NCI-H69 (cell line): Measurements from ENCODE around the gene CCNB1.
"Not testable (repeated sequence)": the region's sequence is repeated elsewhere in the genome, so short reads cannot be mapped to it uniquely, and the experiment has no call there.

ENCODE experiments used
- DNase-seq: peaks from one replicate; lab custom pipeline; 2025; lab: John Stamatoyannopoulos, UW

CCNB1 gene

DNA sequence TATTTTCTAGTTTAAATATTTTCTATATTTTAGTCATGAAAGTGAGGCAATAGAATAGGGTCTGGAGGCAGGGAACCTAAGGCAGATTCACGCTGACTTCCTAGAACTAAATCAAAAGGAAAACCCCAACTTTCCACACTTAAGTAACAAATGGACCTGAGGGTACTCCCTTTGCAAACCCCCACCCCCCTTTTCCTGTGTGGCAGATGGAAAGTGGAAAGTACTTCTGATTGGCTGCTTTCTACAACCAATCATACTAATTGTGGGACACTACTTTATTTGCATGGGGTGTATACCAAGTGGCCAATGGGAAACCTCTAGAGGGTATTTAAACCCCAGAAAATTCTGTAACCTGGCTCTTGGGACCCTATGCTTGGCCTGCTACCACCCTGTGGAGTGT lies 17.7 kb downstream of the CCNB1 start:
- no peak for DNase-seq

GRCh38 chr5:69187342-69187741 lies 20.4 kb downstream of the CCNB1 start:
- DNase-seq: no peak

DNA sequence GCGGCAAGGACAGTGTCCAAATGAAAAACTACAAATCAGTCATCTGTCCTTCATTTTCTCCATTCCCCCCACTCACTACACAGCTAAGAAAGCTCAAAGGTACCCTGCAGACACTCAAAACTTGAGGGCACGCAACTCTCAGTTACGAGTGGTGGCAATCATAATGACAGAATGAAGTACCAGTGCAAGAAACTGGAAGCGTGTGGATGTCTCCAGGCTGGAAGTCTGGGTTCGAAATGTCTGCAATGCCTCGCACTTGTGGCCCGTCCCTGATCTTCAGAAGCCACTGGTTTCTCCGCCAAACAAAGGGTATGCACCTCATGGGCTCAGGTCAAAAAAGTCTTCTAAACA lies 21.8 kb downstream of the CCNB1 start:
- no peak for DNase-seq

GRCh38 chr5:69189162-69190086 lies 22.5 kb downstream of the CCNB1 start, which contains the start of gene CENPH:
CENPH (plus strand) TSS chr5:69189583; CDS start chr5:69189635, 52 bp downstream.
- peak; percentile 96 for DNase-seq

DNA sequence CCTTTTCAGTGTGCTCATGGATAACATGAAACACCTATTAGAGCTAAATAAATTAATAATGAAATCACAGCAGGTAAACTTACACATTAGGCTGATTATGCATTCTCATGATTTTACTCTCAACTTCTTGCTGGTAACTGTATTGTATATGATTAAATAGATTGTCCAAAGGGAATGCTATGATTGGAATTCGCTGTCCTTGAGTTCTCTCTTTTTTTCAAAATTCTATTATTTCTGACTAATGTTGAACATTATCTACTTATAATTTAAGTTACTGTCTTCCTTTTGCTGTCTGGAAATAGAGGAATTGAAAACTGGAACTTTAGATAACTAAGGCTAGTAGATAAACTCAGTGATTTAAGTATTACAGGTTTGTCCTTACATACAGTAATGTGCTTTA lies 35.5 kb downstream of the CCNB1 start:
- no peak for DNase-seq

GRCh38 chr5:69206528-69207190 lies 39.7 kb downstream of the CCNB1 start:
- no peak for DNase-seq

- no peak for DNase-seq
These were observed 42.7 kb downstream of the CCNB1 start for GRCh38 chr5:69209602-69210001.

GRCh38 chr5:69211200-69211599 lies 44.2 kb downstream of the CCNB1 start:
- no peak for DNase-seq

DNA sequence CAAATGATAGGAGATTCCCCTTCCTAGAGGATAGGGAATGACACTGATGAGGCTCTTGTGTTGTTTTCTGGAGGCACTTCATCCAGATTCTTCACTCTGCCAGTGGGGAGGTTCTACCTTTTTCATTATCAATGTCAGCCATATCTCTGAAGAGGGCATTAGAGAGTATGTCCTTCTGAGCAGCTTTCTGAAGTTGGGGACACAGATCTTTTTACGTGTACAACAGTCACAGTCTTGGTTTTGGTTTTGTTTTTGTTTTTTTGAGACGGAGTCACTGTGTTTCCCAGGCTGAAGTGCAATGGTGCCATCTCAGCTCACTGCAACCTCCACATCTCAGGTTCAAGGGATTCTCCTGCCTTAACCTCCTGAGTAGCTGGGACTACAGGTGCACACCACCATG lies 45.1 kb downstream of the CCNB1 start:
- DNase-seq: no peak

- DNase-seq: peak; percentile 8
These were observed 46.7 kb downstream of the CCNB1 start for GRCh38 chr5:69213513-69214215.

DNA sequence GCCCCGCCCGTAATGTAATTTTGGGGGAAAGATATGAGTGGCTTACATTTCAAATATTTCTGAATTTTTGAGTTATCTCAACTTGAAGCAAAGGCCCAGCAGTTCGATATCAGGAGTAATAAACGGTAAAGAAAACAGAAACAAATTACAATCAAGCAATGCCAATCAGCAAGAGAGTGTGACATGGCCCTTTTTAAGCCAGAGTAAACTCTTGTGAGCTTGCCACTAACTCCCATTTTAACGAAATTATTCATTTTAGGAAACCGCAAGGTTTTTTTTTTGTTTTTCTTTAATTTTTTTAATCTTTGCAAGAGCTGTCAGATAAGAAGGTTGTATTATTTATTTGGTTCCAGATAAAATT lies 50.2 kb downstream of the CCNB1 start:
- DNase-seq: no peak

DNA sequence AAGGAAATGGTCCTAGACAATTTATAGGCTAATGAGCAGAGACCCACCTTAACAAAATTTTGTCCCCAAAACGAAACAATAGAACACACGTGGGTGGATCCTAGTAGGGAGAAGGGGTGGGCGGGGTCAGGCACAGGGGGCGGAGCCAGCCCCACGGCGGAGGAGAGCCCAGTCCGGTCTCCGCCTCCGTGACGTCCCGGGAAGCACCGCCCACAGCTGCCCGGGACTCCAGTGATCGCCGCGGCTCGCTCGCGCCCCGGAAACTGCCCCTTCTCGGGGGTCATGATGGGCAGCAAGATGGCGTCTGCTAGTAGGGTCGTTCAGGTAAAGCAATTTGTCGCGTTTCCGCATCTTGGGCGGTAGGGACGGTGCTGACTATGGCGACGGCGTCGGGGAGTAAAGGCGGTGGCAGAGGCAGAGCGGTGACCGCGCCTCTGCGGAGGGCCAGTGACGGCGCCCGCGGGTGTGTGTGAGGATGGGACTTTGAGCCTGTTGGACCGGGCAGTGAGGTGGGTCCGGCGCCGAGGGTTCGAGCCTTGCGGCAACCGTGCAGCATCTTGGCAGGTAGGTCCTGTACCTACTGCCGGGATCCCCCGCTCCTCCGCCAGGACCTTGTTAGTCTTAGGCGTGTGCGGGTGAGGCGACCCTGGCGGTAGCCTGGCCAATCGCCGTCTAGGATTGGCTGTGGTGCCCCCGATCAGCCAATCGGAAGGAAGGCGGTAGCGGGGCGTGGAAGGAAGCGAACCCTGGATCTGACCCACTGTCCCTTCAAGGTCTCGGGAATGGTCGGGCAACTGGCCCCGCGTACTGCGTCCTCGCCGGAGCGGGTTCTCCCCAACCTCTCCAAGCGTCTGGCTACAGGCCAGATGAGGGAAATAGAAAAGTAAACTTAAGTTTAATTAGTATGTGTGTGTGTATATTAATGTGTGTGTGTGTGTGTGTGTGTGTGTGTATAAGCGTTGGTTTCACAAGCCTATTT lies 50.9 kb downstream of the CCNB1 start:
- peak; percentile 98 for DNase-seq

DNA sequence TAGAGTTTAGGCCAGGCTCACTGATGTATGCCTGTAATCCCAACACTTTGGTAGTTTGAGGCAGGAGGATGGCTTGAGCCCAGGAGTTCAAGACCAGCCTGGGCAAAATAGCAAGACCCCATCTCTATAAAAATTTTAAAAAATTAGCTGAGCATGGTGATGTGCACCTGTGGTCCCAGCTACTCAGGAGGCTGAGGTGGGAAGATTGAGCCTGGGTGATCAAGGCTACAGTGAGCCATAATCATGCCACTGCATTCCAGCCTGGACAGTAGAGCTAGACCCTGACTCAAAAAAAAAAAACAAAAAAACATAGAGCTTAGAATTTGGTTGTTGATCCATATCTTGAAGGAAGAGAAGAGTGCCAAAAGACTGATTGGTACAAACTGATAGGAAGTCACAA lies 53.0 kb downstream of the CCNB1 start:
- DNase-seq: no peak

- not testable (repeated sequence) for DNase-seq
These were observed 53.4 kb downstream of the CCNB1 start for GRCh38 chr5:69220371-69220770.

DNA sequence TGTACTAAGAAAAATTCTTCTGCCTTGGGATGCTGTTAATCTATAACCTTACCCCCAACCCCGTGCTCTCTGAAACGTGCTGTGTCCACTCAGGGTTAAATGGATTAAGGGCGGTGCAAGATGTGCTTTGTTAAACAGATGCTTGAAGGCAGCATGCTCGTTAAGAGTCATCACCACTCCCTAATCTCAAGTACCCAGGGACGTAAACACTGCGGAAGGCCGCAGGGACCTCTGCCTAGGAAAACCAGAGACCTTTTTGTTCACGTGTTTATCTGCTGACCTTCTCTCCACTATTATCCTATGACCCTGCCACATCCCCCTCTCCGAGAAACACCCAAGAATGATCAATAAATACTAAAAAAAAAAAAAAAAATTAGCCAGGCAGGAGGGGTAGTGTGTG lies 53.9 kb downstream of the CCNB1 start:
- not testable (repeated sequence) for DNase-seq

GRCh38 chr5:69224520-69224919 lies 57.6 kb downstream of the CCNB1 start:
- no peak for DNase-seq

DNA sequence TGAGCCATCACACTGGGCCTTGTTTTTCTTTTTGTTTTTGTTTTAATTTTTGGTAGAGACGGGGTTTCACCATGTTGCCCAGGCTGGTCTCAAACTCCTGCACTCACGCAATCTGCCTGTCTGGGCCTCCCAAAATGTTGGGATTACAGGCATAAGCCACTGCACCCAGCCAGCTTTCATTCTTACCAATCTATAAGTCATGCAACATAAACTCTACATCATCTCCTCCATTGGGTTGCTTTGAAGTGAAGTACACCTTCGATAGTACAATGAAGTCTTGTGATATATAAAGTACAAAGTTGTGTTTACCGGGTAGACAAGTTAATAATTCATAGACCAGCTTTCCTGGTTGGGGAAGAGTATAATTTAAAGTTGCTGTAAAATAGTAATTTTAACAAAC lies 58.9 kb downstream of the CCNB1 start:
- no peak for DNase-seq
